ENCODE measurements around the gene MAN1C1.

The MAN1C1 gene

DNA sequence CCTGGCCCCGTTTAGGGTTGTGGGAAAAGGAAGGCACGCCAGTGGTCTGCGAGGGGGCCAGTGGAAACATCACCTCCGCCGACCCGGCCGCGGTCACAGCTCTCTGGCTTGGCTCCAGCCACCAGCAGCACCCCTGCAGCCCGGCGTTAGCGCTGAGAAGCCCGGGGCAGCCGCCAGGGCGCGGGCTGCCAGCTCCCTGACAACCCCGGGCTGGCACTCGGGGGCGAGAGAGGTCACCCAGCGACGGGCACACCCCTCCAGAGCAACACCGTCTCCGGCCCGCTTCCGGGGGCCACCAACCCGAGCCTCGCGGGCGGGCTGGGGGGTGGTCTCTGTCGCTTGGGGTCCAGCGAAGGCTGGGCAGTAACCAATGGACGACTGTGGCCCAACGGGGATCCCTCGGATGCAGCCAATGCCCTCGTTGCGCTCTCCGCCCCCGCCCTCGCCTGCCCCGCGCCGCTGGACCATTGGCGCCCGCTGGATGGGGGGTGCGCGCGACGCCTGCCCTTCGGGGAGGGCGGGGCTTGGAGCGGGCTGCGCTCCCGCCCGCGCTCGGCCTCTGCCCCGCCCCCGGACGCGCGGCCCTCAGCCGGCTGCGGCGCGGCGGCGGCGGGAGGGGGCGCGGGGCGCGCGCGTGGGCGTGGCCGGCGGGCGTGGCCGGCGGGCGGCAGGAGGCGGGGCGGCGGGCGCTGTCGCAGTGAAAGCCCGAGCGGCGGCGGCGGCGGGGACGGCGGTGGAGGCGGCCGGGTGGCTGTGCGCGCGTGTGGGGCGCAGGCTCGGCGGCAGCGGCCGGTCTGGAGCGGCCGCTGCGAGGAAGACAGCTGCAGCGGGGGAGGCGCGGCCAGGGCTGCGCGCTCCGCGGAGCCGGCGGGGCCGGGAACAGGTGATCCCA lies at the start of gene MAN1C1:
TSS of gene MAN1C1 (plus strand) at position 697 of the 892 bp plus-strand sequence. CDS start 1,007 bp downstream, outside the sequence.
- peak; percentile 92 for DNase-seq (ENCODE audit: low spot score)

- no peak for DNase-seq (ENCODE audit: low spot score)
Observed at GRCh38 chr1:25567710-25568089, 48.9 kb upstream of the MAN1C1 start.

DNA sequence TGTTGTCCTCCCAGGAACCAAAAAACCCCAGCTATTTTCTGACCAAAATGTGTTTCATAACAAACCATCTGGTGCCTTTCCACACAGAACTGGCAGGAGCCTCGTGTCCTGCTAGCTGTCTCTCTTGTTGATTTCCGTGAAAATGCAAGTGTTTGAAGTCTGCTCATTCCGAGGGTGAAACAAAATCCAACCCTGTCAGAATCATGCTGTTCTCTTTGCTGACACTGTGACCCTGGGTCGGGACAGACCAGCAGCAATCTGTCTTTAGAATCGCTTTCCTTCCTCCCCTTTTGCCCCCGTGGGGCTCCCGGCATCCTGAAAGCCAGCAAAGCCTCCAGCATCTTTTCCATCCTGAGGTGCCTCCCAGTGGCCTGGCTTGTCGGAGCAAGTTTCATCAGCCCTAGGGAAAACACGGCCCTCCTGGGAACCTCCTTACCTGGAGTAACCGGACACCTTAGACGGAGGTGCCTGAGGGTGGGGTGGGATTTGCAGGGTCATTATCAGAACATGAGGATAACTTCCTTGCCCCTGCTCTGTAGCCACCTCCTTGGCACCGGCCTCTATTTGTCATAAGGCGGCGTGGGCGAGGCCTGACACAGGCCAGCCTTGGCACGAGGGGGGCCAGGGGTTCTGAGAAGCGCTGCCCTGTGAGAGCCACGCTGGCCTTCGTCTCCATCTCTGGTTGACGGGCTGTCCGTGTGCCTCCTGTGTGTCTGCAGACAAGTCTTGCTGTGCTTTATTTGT lies 48.3 kb upstream of the MAN1C1 start:
- DNase-seq (ENCODE audit: low spot score) = no peak

- DNase-seq (ENCODE audit: low spot score) = no peak
Observed at GRCh38 chr1:25568834-25569596, 47.6 kb upstream of the MAN1C1 start.

DNA sequence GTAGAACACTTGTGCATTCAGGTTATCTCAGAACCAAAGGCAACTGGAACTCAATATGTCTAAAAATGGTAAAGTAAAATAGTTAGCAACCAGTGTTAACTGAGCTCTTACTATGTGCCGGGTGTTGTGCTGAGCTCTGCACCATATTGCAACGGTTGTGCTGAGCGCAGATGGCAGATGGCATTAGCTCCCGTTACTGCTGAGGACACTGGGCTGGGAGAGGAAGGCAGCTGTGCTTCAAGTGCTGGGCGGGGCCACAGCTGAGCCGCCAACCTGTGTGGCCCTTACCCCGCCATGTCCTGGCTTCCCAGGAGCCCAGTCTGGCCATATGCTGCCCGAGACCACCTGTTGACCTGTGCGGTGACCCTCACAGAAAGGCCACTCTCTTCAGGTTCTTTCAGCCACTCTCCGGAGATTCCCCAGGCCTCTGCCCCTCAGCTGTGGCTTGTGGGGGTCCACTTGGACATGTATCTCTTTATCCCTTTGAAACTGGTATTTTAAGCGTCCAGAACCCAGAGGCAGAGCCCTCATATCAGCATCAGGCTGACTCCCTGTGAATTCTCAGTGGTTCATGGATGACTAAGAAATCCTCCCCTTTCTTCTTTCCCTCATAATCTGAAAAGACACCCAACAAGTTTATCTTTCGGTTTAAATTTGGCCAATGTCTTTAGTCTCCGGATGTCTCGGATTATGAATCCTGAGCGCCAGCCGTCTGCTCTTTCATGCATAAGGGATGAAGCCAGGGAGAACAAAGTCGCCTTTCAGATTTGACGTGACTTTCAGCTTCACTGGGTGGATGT lies 46.8 kb upstream of the MAN1C1 start:
- DNase-seq (ENCODE audit: low spot score) = no peak

- no peak for DNase-seq (ENCODE audit: low spot score)
Observed at GRCh38 chr1:25570798-25571521, 45.6 kb upstream of the MAN1C1 start.

GRCh38 chr1:25571522-25571970 lies 45.0 kb upstream of the MAN1C1 start:
- no peak for DNase-seq (ENCODE audit: low spot score)

DNA sequence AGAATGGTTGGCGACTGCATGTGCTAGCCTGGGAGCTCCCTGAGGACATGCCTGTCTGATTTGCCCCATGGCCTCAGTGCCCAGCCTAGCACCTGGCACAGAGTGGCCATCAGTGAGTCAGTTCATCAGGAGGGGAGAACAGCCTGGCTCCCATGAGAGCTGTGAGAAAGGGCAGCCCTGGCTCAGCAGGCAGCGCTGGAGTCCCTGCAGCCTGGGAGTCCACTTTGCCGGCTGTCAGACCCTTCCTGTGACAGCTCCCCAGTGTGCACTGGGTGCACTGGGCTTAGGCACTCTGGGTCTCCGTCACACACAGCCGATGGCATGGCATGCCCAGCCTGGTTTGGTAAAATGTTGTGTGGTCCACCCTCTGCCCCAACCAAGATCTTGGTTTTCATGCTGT lies 44.5 kb upstream of the MAN1C1 start:
- no peak for DNase-seq (ENCODE audit: low spot score)

GRCh38 chr1:25572708-25573590 lies 43.6 kb upstream of the MAN1C1 start:
- DNase-seq (ENCODE audit: low spot score) = no peak

GRCh38 chr1:25573591-25573930 lies 43.0 kb upstream of the MAN1C1 start:
- no peak for DNase-seq (ENCODE audit: low spot score)

GRCh38 chr1:25573961-25574360 lies 42.6 kb upstream of the MAN1C1 start:
- DNase-seq (ENCODE audit: low spot score) = no peak

DNA sequence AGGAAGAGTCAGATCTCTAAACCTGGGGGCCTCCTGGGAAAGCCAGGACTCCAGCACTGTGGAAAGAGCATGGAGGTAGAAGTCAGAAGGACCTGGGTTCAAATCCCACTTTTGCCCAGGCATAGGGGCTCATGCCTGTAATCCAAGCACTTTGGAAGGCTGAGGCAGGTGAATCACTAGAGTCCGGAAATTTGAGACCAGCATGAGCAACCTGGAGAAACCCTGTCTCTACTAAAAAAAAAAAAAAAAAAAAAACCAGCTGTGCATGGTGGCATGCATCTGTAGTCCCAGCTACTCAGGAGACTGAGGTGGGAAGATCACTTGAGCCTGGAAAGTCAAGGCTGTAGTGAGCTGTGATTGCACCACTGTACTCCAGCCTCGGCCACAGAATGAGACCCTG lies 41.4 kb upstream of the MAN1C1 start:
- no peak for DNase-seq (ENCODE audit: low spot score)

GRCh38 chr1:25576459-25577133 lies 40.0 kb upstream of the MAN1C1 start:
- DNase-seq (ENCODE audit: low spot score) = no peak

DNA sequence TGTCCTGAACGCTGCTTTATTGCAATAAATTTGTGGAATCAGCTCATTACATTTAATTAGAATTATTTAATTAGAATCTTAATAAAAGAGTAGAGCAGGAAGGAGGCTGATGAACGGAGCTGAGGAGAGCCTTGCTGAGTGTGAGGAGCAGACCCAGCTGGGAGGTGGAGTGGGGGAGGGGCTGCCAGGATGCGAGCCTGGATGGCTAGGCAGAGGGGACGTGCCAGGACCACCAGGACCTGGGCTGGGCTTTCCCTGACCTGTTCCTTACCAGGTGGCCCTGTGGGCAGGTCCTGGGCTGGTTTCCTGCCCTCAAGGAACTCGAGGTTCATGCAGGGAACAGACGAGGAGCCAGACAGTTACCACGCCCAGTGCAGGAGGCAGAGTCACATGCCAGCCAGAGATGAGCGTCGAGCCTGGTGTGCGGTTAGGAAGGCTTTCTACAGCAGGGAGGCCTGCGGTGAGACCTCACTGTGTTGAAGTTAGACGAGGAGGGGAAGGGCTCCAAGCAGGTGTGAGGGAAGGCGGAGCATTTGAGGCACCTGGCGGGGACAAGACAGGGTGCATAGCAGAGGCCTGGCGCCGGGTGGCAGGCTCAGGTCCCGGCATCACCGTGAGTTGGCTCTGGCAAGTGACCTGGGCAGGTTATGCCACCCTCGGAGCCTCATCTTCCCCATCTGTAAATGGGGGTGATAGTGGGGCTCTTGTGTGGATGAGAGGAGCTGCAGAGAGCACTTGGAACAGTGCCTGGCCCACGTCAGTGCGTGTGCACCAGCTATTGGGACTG lies 39.3 kb upstream of the MAN1C1 start:
- no peak for DNase-seq (ENCODE audit: low spot score)

DNA sequence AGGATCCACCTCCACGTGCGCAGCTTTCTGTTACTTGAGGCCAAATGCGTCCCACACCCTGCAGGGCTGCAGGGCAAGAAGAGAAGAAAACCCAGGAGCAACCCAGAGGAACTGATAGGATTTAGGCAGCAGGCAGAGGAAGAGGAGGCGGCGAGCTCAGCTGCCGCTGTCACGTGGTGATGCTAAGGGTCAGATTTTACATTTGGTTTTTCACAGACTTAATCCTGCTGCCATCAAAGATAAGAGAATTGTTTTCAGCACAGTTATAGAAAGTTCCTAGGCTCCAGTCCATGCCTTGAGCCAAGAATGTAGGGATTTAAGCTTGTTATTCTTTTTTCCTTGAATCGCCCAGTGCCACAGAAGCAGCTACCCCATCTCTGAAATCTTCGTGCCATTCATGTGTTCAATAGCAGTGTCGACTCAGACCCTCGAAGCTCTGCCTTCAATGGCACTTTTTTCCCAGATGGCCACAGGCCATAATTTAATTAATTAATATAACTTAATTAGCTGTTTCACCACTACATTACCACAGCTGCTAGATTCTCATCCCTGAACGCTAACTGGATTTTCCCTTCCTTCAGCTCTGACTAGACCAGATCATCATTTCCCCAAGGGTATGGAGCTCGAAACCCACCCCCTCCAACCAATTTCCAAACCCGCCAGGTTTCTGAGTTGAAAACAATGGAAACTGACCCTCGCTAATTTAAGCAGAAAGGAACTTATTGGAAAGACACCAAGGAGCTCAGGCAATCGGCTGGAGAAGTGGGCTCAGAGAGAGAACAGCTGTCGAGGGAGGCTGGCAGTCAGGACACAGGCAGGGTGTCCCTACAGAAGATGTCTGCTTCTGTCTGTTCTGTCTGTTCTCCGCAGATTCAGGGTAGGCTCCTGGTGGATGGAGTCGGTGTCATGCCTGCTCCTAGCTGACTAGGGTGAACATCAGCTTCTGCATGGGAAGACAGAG lies 37.0 kb upstream of the MAN1C1 start:
- DNase-seq (ENCODE audit: low spot score) = no peak

DNA sequence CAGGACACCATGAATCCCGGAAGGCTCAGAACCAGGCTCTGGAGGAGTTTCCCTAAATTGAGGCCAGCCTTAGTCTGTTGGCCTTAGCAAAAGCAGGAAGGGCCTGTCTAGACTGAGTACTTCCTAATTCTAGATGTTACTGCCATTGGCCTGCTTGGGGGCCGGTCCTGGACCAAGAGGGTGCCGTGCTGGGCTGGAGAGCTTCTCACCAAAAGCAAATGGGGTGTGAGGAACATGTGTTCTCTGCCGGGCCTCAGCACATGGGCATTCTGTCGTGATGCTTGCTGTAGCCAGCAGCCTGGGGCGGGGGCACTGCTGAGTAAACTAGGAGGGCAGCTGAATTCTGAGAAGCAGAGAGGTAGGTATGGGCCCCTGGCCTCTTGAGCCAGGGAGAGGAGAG lies 35.7 kb upstream of the MAN1C1 start:
- DNase-seq (ENCODE audit: low spot score) = no peak

DNA sequence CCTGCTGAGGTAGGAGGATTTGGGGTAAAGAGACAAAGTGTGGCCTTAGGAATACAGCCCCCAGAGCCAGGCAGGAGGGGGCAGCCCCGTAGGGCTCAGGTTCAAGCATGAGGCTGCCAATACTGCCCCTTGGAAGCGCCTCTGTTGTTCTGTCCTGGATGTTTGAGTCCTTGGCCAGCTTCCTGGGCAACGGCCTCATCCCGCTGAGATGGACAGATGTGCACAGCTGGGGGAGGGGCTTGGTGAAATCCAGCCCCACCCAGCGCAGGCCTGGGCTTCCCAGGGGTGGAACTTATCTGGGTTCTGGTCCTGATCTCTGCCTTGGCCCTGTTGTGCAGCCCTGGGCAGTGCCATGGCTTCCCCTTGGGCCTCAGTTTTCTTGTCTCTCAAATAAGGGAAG lies 34.8 kb upstream of the MAN1C1 start:
- no peak for DNase-seq (ENCODE audit: low spot score)

Measured in LoVo (cell line).